GM23338 (cell line): ENCODE data around the gene CHST11. TPM values are rescaled to one million over a fixed set of nuclear protein-coding genes. Genes with fewer than 3 reads are reported as not detected.

Experiments used
- ATAC-seq: fragments of 200-7000 bp; cut with Tn5 transposase; 3 replicates; pipeline ENCODE4 v1.9.1; 2020
- DNase-seq: peaks from one replicate; pipeline ENCODE4 v3.0.0-alpha.2; 2015; ENCODE audit warnings: low spot score
- H2AFZ ChIP-seq: fragments of 200-600 bp; sonication (generic); 2 replicates; pipeline ENCODE4 v1.8.0; 2016; ENCODE audit warnings: antibody characterized with exemption, mild to moderate bottlenecking, moderate library complexity
- H3F3A ChIP-seq: fragments of 200-600 bp; sonication (generic); replicated peaks from 2 replicates; pipeline ENCODE4 v1.8.0; 2017; ENCODE audit warnings: antibody characterized with exemption, mixed run types, low read depth
- H3K27ac ChIP-seq: fragments of 200-600 bp; sonication (generic); 2 replicates; pipeline ENCODE4 v1.6.1; 2016; ENCODE audit warnings: low read depth
- H3K27me3 ChIP-seq: fragments of 200-600 bp; sonication (generic); 2 replicates; pipeline ENCODE4 v1.8.0; 2016; ENCODE audit warnings: mild to moderate bottlenecking, mixed run types, moderate library complexity; ENCODE audit not compliant: insufficient read depth
- H3K36me3 ChIP-seq: fragments of 200-600 bp; sonication (generic); 2 replicates; pipeline ENCODE4 v1.8.0; 2016; ENCODE audit warnings: mild to moderate bottlenecking; ENCODE audit not compliant: insufficient read depth
- H3K4me1 ChIP-seq: fragments of 200-600 bp; sonication (generic); 2 replicates; pipeline ENCODE4 v1.8.0; 2016; ENCODE audit warnings: mild to moderate bottlenecking, moderate library complexity; ENCODE audit not compliant: insufficient read depth
- H3K4me2 ChIP-seq: fragments of 200-600 bp; sonication (generic); 2 replicates; pipeline ENCODE4 v1.7.1; 2017; ENCODE audit warnings: mixed run types
- H3K4me3 ChIP-seq: fragments of 200-600 bp; sonication (generic); 2 replicates; pipeline ENCODE4 v1.6.1; 2016; ENCODE audit warnings: mixed run types
- H3K79me2 ChIP-seq: fragments of 200-600 bp; sonication (generic); replicated peaks from 2 replicates; pipeline ENCODE4 v1.8.0; 2017; ENCODE audit warnings: mild to moderate bottlenecking; ENCODE audit not compliant: insufficient read depth
- H3K9me2 ChIP-seq: fragments of 200-600 bp; sonication (generic); 2 replicates; pipeline ENCODE4 v1.8.0; 2017; ENCODE audit not compliant: insufficient read depth
- H4K20me1 ChIP-seq: fragments of 200-600 bp; sonication (generic); replicated peaks from 2 replicates; pipeline ENCODE4 v1.8.0; 2017; ENCODE audit warnings: mild to moderate bottlenecking; ENCODE audit not compliant: insufficient read depth
- H3K27ac Mint-ChIP-seq: 2 replicates; pipeline ENCODE4 v1.8.0; 2020; ENCODE audit warnings: inconsistent platforms, mild to moderate bottlenecking, moderate library complexity, mixed read lengths
- H3K27me3 Mint-ChIP-seq: 3 replicates; pipeline ENCODE4 v1.8.0; 2022; ENCODE audit warnings: low read depth, mild to moderate bottlenecking, moderate library complexity, mixed read lengths, inconsistent platforms; ENCODE audit not compliant: insufficient read depth, poor library complexity
- H3K36me3 Mint-ChIP-seq: 3 replicates; pipeline ENCODE4 v1.8.0; 2021; ENCODE audit warnings: low read depth, mild to moderate bottlenecking, inconsistent platforms, moderate library complexity, mixed read lengths
- H3K4me1 Mint-ChIP-seq: 3 replicates; pipeline ENCODE4 v1.8.0; 2020; ENCODE audit warnings: mild to moderate bottlenecking, inconsistent platforms, mixed read lengths
- H3K4me3 Mint-ChIP-seq: 3 replicates; pipeline ENCODE4 v1.8.0; 2021; ENCODE audit warnings: moderate library complexity, mild to moderate bottlenecking, inconsistent platforms, mixed read lengths
- H3K9me3 Mint-ChIP-seq: 3 replicates; pipeline ENCODE4 v1.8.0; 2020; ENCODE audit warnings: moderate library complexity, mild to moderate bottlenecking, inconsistent platforms, mixed read lengths
- CREB1 ChIP-seq: fragments of 250-450 bp; sonication (Bioruptor Pico); IDR thresholded peaks from 2 replicates; pipeline ENCODE4 v1.5.0; 2020; ENCODE audit warnings: low read depth, mild to moderate bottlenecking, moderate library complexity
- ETS1 ChIP-seq: IDR thresholded peaks from 2 replicates; pipeline ENCODE4 v1.6.1; 2016; ENCODE audit warnings: antibody characterized with exemption
- EZH2 ChIP-seq: fragments of 200-600 bp; sonication (generic); IDR thresholded peaks from one replicate; pipeline ENCODE4 v1.8.0; 2017; ENCODE audit warnings: antibody characterized with exemption, mild to moderate bottlenecking, low read depth; ENCODE audit not compliant: unreplicated experiment
- EZH2phosphoT487 ChIP-seq: fragments of 200-600 bp; sonication (generic); IDR thresholded peaks from one replicate; pipeline ENCODE4 v1.8.1; 2018; ENCODE audit warnings: antibody characterized with exemption; ENCODE audit not compliant: unreplicated experiment
- JUNB ChIP-seq: IDR thresholded peaks from one replicate; pipeline ENCODE4 v1.6.1; 2016; ENCODE audit warnings: antibody characterized with exemption; ENCODE audit not compliant: unreplicated experiment
- NANOG ChIP-seq: IDR thresholded peaks from 2 replicates; pipeline ENCODE4 v1.6.1; 2016; ENCODE audit warnings: antibody characterized with exemption, borderline replicate concordance
- POLR2AphosphoS5 ChIP-seq: IDR thresholded peaks from 2 replicates; pipeline ENCODE4 v1.6.1; 2016; ENCODE audit warnings: antibody characterized with exemption, low read depth
- REST ChIP-seq: IDR thresholded peaks from one replicate; pipeline ENCODE4 v1.6.1; 2018; ENCODE audit warnings: antibody characterized with exemption; ENCODE audit not compliant: unreplicated experiment
- STAT1 ChIP-seq: IDR thresholded peaks from one replicate; pipeline ENCODE4 v1.6.1; 2016; ENCODE audit warnings: antibody characterized with exemption; ENCODE audit not compliant: unreplicated experiment
- ZNF114 ChIP-seq: fragments of 250-450 bp; sonication (Bioruptor Pico); IDR thresholded peaks from 2 replicates; pipeline ENCODE4 v1.5.0; 2020; ENCODE audit warnings: mild to moderate bottlenecking, moderate library complexity
- ZNF331 ChIP-seq: fragments of 250-450 bp; sonication (Bioruptor Pico); IDR thresholded peaks from 2 replicates; pipeline ENCODE4 v1.5.0; 2020; ENCODE audit warnings: low read depth, mild to moderate bottlenecking, moderate library complexity
- polyA plus RNA-seq: library from polyadenylated mRNA; unstranded; fragments of >200 nt; fragmentation: Nextera tagmentation; extraction: Ambion mirVana; gene quantifications from 2 replicates; pipeline ENCODE4 v1.2.1, GENCODE V29; 2016
- total RNA-seq: library from RNA; depleted of rRNA; stranded (reverse); fragments of >200 nt; shearing (Covaris generic); gene quantifications from 2 replicates; pipeline ENCODE4 v1.2.3, GENCODE V29; 2014

The CHST11 gene
- total and polyA plus RNA-seq, 2 experiments from 2014 or later: 7.7 to 25.7 TPM

- Mint-ChIP-seq H3K4me3 (no peak overlapping the region), H3K36me3 (peaks cover 5% of the 10 kb centered on the region; the same call in 2 of the 3 replicates), H3K4me1 (peaks cover 10% of the 10 kb centered on the region), H3K27ac (no peak overlapping the region), H3K27me3 (peaks cover 2% of the 10 kb centered on the region), H3K9me3 (peaks cover 17% of the 10 kb centered on the region)
- no peaks in the 10 kb centered on the region for H3K27me3 ChIP-seq
- H3K9me2 ChIP-seq: no peaks in the 10 kb centered on the region
- H3K27ac ChIP-seq: no peak overlapping the region
- DNase-seq (no peak), ATAC-seq (no peak)
- H3K4me3 ChIP-seq: no peak overlapping the region
- no peaks in the 10 kb centered on the region for H3K36me3 ChIP-seq
- H3K4me2 ChIP-seq: no peak overlapping the region
- H3F3A ChIP-seq: no peaks in the 10 kb centered on the region
- H4K20me1 ChIP-seq: no peaks in the 10 kb centered on the region
- H2AFZ ChIP-seq: no peak overlapping the region
- H3K79me2 ChIP-seq: no peaks in the 10 kb centered on the region
- peaks cover 3% of the 10 kb centered on the region; the same call in 1 of the 2 replicates for H3K4me1 ChIP-seq
- no peak for TF ChIP-seq POLR2AphosphoS5
- no peak for TF ChIP-seq STAT1
- TF ChIP-seq EZH2phosphoT487: no peak
- TF ChIP-seq JUNB: no peak
- no peak for TF ChIP-seq ETS1
These were observed 48.8 kb upstream of the CHST11 start for GRCh38 chr12:104407922-104408321.

GRCh38 chr12:104410326-104410725 is 46.4 kb upstream of the CHST11 start:
- H3K4me1 Mint-ChIP-seq: peaks cover 12% of the 10 kb centered on the region
- H3K36me3 Mint-ChIP-seq: peaks cover 5% of the 10 kb centered on the region; the same call in 2 of the 3 replicates
- no peaks in the 10 kb centered on the region for H4K20me1 ChIP-seq
- peaks cover 2% of the 10 kb centered on the region for H3K27me3 Mint-ChIP-seq
- no peak overlapping the region for H3K27ac Mint-ChIP-seq
- no peak overlapping the region for H3K4me3 Mint-ChIP-seq
- H3K9me2 ChIP-seq: no peaks in the 10 kb centered on the region
- H3K4me1 ChIP-seq: peaks cover 21% of the 10 kb centered on the region
- no peaks in the 10 kb centered on the region for H3F3A ChIP-seq
- ATAC-seq (no peak), DNase-seq (no peak)
- H3K27ac ChIP-seq: no peak overlapping the region
- no peak overlapping the region for H2AFZ ChIP-seq
- H3K79me2 ChIP-seq: no peaks in the 10 kb centered on the region
- no peaks in the 10 kb centered on the region for H3K27me3 ChIP-seq
- H3K36me3 ChIP-seq: no peaks in the 10 kb centered on the region
- no peak overlapping the region for H3K4me3 ChIP-seq
- no peak overlapping the region for H3K4me2 ChIP-seq
- H3K9me3 Mint-ChIP-seq: peaks cover 17% of the 10 kb centered on the region
- no peak for TF ChIP-seq EZH2phosphoT487
- TF ChIP-seq STAT1: no peak
- no peak for TF ChIP-seq ZNF331
- no peak for TF ChIP-seq ZNF114
- TF ChIP-seq ETS1: no peak
- TF ChIP-seq POLR2AphosphoS5: no peak
- no peak for TF ChIP-seq CREB1
- no peak for TF ChIP-seq EZH2
- no peak for TF ChIP-seq NANOG
- TF ChIP-seq REST: no peak
